Activated naive CD4-positive, alpha-beta T cell treated with anti-CD3 and anti-CD28 coated beads, Interleukin-2, amount 50 U/mL, for 16 hours (primary cell): ENCODE results near the gene FRMD5.

Experiments
- DNase-seq: peaks from one replicate; pipeline ENCODE4 v3.0.0-alpha.2; 2020

The FRMD5 gene

GRCh38 chr15:43966646-43967045, 228.4 kb downstream of the FRMD5 start:
- no peak for DNase-seq

DNA sequence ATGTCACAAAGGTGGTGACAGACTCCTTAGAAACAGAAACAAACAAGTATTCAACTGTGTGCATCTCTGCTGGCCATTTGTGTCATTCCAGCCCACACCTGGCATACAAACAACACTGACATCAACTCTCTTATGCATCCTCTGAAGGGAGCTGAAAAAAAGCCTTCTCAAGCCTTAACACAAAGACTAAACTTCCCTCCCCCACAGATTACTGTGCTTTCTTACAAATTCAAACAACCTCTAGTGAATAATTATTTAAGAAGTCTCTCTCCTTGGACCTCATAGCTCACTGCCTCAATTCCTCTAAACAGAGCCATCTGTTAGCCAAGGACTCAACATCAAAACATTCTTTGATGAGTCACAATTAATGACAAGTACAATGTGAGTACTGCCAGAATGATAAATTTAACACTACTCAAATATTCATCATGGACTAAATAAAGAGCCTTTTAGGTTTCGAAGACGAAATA, 236.2 kb downstream of the FRMD5 start:
- DNase-seq = no peak

GRCh38 chr15:43957724-43958123, 237.3 kb downstream of the FRMD5 start:
- DNase-seq = no peak

DNA sequence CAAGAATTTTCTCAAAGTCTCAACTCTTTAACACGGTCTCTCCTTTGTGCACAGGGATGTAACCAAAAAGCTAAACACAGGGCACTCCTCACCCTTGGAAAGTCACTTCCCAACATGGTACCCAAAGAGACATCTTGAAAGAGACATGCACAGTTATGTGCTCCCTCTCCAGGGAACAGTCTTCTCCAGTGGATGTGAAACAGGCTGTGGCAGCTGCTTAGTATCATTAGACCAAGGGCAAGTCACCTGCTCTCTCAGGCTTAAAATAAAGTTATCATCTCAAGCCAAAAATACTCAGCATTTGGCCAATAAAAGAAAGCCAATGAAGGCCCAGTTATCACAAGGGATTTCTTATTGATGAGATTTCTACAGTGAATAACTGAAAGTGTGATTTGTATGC, 239.9 kb downstream of the FRMD5 start:
- DNase-seq = no peak

DNA sequence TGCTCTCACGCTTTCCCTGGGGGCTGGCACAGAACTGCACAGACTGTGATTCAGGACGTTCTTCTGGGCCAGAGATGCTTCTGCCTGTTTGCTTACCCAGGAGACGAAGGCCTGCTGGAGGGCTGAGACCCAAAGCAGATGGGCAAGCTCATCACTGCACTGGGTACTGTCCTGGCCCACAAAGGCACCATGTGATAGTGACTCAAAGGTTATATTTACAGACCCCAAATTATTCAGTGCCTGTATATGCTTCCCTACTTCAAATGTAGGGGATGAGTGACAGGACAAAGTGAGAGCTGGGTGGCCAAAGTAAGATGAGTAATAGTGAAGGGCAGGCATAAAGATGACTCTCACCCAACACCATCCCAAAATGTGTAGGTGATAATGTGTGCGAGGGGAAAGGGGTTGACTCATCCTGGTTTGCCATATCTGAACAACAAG, 240.9 kb downstream of the FRMD5 start:
- no peak for DNase-seq

DNA sequence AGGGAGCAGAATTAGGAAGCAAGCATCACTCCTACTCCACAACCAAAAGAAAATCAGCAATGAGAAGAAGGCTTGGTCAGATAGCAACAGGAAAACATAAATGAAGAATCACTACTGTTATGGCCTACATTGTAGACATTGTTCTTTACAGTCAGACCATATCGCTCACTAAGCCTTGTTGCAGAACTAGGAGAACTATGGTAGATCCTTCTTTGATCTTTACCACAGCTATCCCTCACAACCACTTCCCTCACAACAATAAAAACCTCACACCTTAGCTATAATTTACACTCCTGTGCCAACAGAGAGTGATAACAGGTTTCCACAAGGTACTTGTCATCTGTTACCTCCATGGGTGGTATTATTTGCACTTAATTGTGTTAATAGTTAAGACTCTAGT, 241.7 kb downstream of the FRMD5 start:
- DNase-seq = no peak

DNA sequence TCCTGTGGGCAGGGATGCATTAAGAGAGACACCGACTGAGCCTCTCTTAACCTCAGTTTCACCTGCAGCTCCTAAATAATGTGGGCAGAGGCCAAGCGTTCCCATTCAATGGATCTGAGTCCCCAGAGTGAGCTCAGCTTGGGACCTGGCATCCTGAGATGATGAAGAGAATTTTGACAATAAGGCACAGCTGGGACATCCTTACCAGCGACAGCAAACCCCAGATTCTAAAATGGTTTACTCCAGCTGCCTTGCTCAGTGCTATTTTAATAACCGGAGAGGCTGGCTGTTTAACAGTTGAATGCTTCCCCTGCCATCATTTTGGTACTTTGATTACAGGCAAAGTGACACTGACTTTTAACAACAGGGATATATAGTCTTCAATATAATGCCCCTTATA, 244.5 kb downstream of the FRMD5 start:
- no peak for DNase-seq

DNA sequence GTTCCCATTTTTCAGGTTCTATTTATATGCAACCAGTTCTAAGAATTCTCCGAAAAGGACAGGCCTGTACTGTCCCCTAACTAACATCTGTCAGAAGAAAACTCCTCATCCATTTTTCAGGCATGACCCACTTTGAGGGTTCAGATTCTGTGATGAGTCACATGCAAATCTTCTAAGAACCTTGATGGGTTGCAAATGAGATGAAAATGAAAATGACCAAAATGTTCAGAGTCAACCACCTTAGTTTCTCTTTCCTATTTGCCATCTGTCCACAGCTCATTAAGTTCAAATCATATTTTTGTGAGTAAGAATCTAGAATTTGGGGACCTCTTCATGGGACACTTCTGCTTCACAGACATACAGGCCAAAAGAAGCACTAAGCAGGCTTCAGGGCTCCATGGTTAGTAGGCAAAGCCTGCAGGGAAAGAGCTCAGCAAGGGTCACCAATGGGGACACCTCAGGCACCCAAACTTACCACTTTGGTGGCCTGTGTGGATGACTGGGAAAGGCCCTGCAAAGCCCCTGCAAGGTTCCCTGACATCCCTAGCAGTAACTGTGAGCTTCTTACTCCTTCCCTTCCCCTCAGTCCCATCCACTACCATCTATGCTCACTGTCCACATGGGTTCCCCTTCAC, 246.3 kb downstream of the FRMD5 start:
- DNase-seq = no peak

GRCh38 chr15:43943511-43943910, 251.6 kb downstream of the FRMD5 start:
- no peak for DNase-seq

DNA sequence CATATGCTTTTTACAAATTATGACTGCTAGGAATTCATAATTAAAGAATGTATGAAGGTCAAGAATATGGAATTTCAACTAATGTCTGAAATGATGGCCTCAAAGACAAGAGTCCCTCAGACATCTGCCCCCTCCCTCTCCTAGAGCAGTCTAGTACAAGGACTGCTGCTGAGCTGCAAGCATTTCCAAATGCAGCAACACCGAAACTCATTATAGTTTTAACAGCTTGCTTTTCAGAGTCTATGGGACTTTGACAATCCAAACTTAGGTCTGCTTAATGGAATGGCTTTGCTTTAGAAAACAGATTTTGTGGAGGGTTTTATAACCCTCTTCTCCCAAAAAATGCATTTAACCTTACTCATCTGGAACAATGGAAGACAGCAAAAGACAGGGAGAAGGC, 252.9 kb downstream of the FRMD5 start:
- no peak for DNase-seq

- no peak for DNase-seq
Measured at GRCh38 chr15:43941555-43941954, 253.5 kb downstream of the FRMD5 start.

DNA sequence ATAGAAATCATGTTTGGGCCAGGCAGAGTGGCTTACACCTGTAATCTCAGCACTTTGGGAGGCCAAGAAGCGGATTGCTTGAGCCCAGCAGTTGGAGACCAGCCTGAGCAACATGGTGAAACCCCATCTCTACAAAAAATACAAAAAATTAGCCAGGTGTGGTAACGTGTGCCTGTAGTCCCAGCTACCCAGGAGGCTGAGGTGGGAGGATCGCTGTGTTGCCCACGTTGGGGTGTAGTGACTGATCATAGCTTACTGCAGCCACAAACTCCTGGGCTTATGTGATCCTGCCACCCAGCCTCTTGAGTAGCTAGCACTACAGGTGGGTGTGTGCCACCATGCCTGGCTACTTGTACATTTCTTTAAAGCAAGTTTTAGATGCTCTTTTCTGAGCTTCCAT, 254.0 kb downstream of the FRMD5 start:
- DNase-seq = no peak

DNA sequence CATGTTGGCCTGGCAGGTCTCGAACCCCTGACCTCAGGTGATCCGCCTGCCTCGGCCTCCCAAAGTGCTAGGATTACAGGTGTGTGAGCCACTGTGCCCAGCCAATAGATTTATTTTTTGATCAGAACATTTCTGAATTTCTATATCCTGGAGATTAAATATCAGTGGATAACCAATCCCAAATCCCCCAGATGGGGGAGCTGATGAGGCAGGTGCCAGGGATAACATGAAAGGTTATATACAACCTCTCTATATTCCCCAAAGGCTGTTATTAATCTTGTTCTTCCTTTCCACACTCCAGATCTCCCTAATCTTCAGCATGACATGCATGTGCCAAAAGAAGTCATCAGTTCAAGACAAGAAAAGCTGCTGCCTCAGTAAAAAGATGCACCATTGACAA, 256.0 kb downstream of the FRMD5 start:
- DNase-seq = no peak

- no peak for DNase-seq
Measured at GRCh38 chr15:43934480-43934879, 260.6 kb downstream of the FRMD5 start.

DNA sequence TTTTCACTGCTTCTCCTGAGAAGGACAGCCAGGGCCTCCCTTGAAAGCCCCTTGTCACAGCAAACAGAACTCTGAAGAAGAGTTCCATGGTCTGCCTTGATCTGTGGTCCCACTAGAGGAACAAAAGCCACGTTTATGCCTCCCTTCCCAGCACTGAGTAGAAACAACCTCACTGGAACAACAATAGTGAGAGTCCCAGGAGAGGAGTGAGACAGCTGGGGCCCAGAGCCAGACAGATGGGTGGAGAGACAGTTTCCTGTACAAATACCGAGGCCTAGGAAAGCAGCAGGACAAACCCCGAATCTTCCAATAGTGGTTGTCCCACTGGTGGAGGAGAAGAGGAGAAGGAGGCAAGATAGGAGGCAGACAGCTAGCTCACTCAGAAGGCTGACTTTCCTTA, 262.2 kb downstream of the FRMD5 start:
- no peak for DNase-seq

DNA sequence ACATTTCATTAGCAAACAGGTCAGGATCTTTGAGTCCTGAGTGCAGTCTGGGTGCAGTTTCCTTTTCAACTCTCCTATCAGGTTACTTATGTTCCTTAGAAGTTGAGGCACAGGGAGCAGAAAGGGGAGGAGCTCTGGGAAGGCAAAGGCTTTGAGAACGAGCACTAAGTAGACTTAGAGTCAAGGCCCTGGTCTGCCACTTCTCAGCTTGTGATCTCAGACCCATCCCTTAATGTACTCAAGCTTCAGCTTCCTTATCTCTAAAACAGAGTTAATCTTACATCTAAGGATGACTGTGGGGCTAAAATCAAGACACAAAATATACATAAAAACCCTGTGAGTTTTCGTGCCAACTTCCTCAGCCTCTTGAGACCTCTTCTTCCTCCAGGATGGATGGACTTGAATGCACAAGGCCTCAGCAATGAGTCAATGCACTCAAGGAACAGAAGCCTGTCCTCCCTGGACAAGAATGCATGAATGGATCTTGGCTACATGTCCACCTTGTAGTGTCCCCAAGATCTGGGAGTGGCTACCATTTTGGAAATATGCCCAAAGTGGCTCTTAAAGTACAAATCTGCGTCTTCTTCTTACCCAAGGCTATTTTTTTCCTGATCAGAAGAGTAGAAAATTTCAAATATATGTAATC, 263.2 kb downstream of the FRMD5 start:
- no peak for DNase-seq

- no peak for DNase-seq
Measured at GRCh38 chr15:43931119-43931518, 264.0 kb downstream of the FRMD5 start.

- DNase-seq = no peak
Measured at GRCh38 chr15:43930556-43930955, 264.5 kb downstream of the FRMD5 start.

DNA sequence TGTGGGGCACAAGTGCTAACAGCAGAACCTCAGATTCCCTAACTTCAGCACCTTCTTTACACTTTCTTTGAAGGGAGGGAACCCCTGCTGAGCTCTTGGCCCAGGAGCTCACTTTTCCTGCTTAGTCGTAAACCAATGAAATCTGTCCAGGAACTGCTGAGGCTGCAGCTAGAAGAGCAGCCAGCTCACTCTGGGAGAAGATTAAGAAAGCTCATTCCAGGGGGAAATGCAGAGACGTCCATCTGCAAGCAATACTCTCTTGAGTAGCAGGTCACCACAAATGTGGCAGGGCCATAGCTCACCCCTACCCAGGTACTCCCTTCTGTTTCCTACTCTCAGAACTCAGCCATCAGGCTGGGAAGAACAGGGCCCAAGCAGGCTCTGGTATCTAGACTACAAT, 265.0 kb downstream of the FRMD5 start:
- DNase-seq = no peak

DNA sequence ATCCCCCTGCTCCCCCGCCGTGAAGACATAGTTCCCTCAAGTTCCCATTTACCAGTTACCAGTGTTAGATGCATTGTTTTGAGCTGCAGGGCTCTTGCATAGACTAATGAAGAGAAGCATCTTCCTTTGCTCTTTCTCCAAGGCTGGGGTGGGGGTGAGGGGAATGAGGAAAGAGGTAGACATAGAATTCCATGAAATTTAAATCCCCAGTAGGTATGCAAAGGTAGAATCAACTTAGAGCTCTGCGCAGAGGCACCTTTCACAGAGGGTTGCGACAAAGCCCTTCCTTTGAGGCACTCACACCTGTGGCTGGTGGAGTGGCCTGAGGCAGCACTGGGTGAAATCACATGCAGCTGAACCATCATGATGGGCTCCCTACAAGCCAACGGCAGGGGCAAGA, 266.9 kb downstream of the FRMD5 start:
- no peak for DNase-seq

- DNase-seq = no peak
Measured at GRCh38 chr15:43927203-43927602, 267.9 kb downstream of the FRMD5 start.

DNA sequence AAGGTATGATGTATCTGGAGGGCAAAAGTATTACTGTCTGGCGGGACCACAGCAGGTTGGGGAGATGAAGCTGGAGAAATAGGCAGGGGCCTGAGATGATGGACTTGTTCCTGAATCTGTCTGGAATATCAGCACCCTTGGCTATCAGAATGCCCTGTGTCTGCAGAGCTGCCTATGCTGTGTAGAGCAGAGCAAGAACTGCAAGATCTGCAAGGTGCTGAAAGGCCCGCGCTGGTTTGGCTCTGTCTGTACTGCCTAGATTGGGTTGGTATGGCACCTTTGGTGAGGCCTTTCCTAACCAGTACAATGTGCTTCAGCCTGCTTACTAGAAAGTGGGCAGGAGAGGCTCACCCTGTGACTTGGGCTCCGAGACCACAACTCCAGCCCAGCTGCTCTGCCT, 271.5 kb downstream of the FRMD5 start:
- no peak for DNase-seq

- no peak for DNase-seq
Measured at GRCh38 chr15:43922021-43922420, 273.1 kb downstream of the FRMD5 start.

- DNase-seq = no peak
Measured at GRCh38 chr15:43920815-43921214, 274.3 kb downstream of the FRMD5 start.

DNA sequence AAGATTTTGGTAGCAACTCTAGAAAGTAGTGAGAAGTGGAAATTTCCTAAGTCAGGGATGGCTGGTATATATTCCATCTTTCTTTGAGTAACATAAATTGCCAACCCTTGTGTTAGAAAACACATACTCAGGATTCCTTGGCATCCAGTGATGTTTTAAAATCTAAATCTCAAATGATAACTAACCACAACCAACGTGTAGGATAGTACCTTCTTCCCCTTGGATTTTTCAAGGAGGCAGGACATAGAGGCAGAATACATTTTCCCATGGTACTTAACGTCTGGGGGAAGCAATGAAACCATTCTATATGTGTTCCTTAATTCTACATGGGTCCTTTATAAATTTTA, 274.8 kb downstream of the FRMD5 start:
- no peak for DNase-seq
